H1 (cell line): ENCODE data around the gene ATG7. TPM values are rescaled to one million over a fixed set of nuclear protein-coding genes. Genes with fewer than 3 reads are reported as not detected.

Experiments used
- CTCF ChIA-PET: fragments of 300-600 bp; sonication (Branson Sonifier 250); formaldehyde crosslinking; loops from one replicate; lab custom pipeline; 2021; ENCODE audit not compliant: partially characterized antibody; lab: Charles Lee
- POLR2A ChIA-PET: fragments of 300-600 bp; sonication (Branson Sonifier 250); formaldehyde crosslinking; loops from one replicate; lab custom pipeline; 2021; ENCODE audit warnings: inconsistent platforms; ENCODE audit not compliant: partially characterized antibody; lab: Charles Lee
- DNase-seq, 2 experiments: peaks; one replicate each; pipeline versions ENCODE4 v3.0.0 to v3.0.0-alpha.2; 2010 to 2022; ENCODE audit warnings: low spot score in 2 of 2, low read depth in 1 of 2, mixed read lengths in 1 of 2
- FAIRE-seq: peaks from 2 replicates; lab custom pipeline; 2011; peaks lifted over from hg19 to GRCh38; lab: Jason Lieb, UNC
- H2AFZ ChIP-seq: 2 replicates; pipeline ENCODE4 v1.8.1; 2012; ENCODE audit warnings: low read length, inconsistent platforms
- H2AK5ac ChIP-seq: 2 replicates; pipeline ENCODE4 v1.6.1; 2013; ENCODE audit warnings: low read depth, low read length
- H2BK120ac ChIP-seq: replicated peaks from 2 replicates; pipeline ENCODE3; 2013; ENCODE audit warnings: low read depth, low read length, inconsistent platforms
- H2BK12ac ChIP-seq: 2 replicates; pipeline ENCODE4 v1.6.1; 2013; ENCODE audit warnings: low read depth, low read length
- H2BK15ac ChIP-seq: 2 replicates; pipeline ENCODE4 v1.6.1; 2013; ENCODE audit warnings: low read length
- H2BK20ac ChIP-seq: 2 replicates; pipeline ENCODE4 v1.6.1; 2013; ENCODE audit warnings: low read length
- H2BK5ac ChIP-seq: 2 replicates; pipeline ENCODE4 v1.6.1; 2013; ENCODE audit warnings: low read depth, low read length
- H3K14ac ChIP-seq: 2 replicates; pipeline ENCODE4 v1.6.1; 2013; ENCODE audit warnings: inconsistent platforms; ENCODE audit not compliant: insufficient read length
- H3K18ac ChIP-seq: 2 replicates; pipeline ENCODE4 v1.6.1; 2013; ENCODE audit warnings: low read length; ENCODE audit errors: extremely low read depth
- H3K23ac ChIP-seq: 2 replicates; pipeline ENCODE4 v1.6.1; 2013; ENCODE audit warnings: inconsistent platforms; ENCODE audit not compliant: insufficient read length
- H3K23me2 ChIP-seq: 2 replicates; pipeline ENCODE4 v1.6.1; 2013; ENCODE audit warnings: low read depth, low read length
- H3K27ac ChIP-seq: 2 replicates; pipeline ENCODE4 v1.6.1; 2011; ENCODE audit warnings: low read depth, low read length, inconsistent platforms
- H3K27me3 ChIP-seq, 4 experiments: replicated peaks in 1 of 4; 1 replicate in 1 of 4; 2 replicates in 3 of 4; pipeline versions ENCODE4 v1.6.1 to v1.8.1; 2011 to 2013; ENCODE audit warnings: low read length in 3 of 4, mild to moderate bottlenecking in 3 of 4, inconsistent platforms in 2 of 4, mixed read lengths in 2 of 4, moderate library complexity in 1 of 4; ENCODE audit not compliant: control insufficient read depth in 3 of 4, insufficient read depth in 3 of 4; ENCODE audit errors: extremely low read depth in 1 of 4
- H3K36me3 ChIP-seq, 4 experiments: 2 replicates each; pipeline versions ENCODE4 v1.6.1 to v1.8.1; 2011 to 2013; ENCODE audit warnings: mild to moderate bottlenecking in 4 of 4, low read length in 3 of 4, moderate library complexity in 2 of 4, control low read depth in 1 of 4, inconsistent platforms in 1 of 4; ENCODE audit not compliant: insufficient read depth in 4 of 4, control insufficient read depth in 2 of 4
- H3K4ac ChIP-seq: replicated peaks from 2 replicates; pipeline ENCODE3; 2013; ENCODE audit warnings: low read length, low read depth, mixed read lengths, inconsistent platforms; ENCODE audit not compliant: insufficient read length
- H3K4me1 ChIP-seq, 4 experiments: replicated peaks in 1 of 4; 1 replicate in 1 of 4; 2 replicates in 3 of 4; pipeline versions ENCODE4 v1.6.1 to v1.8.1; 2011 to 2013; ENCODE audit warnings: low read length in 3 of 4, inconsistent platforms in 2 of 4, mixed read lengths in 1 of 4; ENCODE audit not compliant: insufficient read depth in 4 of 4, control insufficient read depth in 3 of 4
- H3K4me2 ChIP-seq, 2 experiments: 2 replicates each; pipeline versions ENCODE4 v1.6.1 to v1.8.1; 2011 to 2013; ENCODE audit warnings: low read depth in 2 of 2, low read length in 2 of 2, control low read depth in 1 of 2, inconsistent platforms in 1 of 2, mild to moderate bottlenecking in 1 of 2; ENCODE audit not compliant: insufficient read depth in 1 of 2
- H3K4me3 ChIP-seq, 4 experiments: fragments of 200-600, 300-600 bp in 1 of 4; sonication (generic), shearing (Covaris generic), sonication (Bioruptor Twin) in 1 of 4; 2 replicates each; pipeline versions ENCODE4 v1.5.1 to v1.8.1; 2011 to 2016; ENCODE audit warnings: low read length in 4 of 4, low read depth in 3 of 4, control low read depth in 2 of 4, inconsistent platforms in 2 of 4, mild to moderate bottlenecking in 2 of 4, mixed read lengths in 1 of 4, moderate library complexity in 1 of 4; ENCODE audit not compliant: insufficient read depth in 2 of 4; ENCODE audit errors: extremely low read depth in 1 of 4
- H3K56ac ChIP-seq: replicated peaks from 2 replicates; pipeline ENCODE3; 2013; ENCODE audit warnings: low read depth, mild to moderate bottlenecking, mixed read lengths, low read length, inconsistent platforms; ENCODE audit not compliant: insufficient read length
- H3K79me1 ChIP-seq: 2 replicates; pipeline ENCODE4 v1.6.1; 2013; ENCODE audit warnings: low read depth, low read length, control low read depth
- H3K79me2 ChIP-seq, 2 experiments: 2 replicates each; pipeline versions ENCODE4 v1.6.1 to v1.8.1; 2012 to 2013; ENCODE audit warnings: low read length in 2 of 2, mild to moderate bottlenecking in 2 of 2, inconsistent platforms in 1 of 2; ENCODE audit not compliant: insufficient read depth in 2 of 2, control insufficient read depth in 1 of 2
- H3K9ac ChIP-seq, 4 experiments: replicated peaks in 1 of 4; 1 replicate in 1 of 4; 2 replicates in 3 of 4; pipeline versions ENCODE4 v1.6.1 to v1.8.1; 2011 to 2013; ENCODE audit warnings: low read depth in 3 of 4, low read length in 3 of 4, control low read depth in 2 of 4, mild to moderate bottlenecking in 2 of 4, moderate library complexity in 2 of 4, inconsistent platforms in 1 of 4; ENCODE audit errors: extremely low read depth in 1 of 4
- H3K9me3 ChIP-seq, 2 experiments: 2 replicates each; pipeline versions ENCODE4 v1.6.1 to v1.8.1; 2012 to 2013; ENCODE audit warnings: mild to moderate bottlenecking in 2 of 2, moderate library complexity in 2 of 2, control low read depth in 1 of 2, inconsistent platforms in 1 of 2, low read depth in 1 of 2, low read length in 1 of 2, mixed read lengths in 1 of 2; ENCODE audit not compliant: insufficient read depth in 2 of 2
- H4K20me1 ChIP-seq, 2 experiments: replicated peaks in 1 of 2; 2 replicates each; pipeline versions ENCODE3 to v1.8.1; 2011 to 2013; ENCODE audit warnings: inconsistent platforms in 2 of 2, low read length in 2 of 2, mild to moderate bottlenecking in 1 of 2; ENCODE audit not compliant: insufficient read depth in 2 of 2, control insufficient read depth in 1 of 2
- H4K5ac ChIP-seq: 2 replicates; pipeline ENCODE4 v1.6.1; 2013; ENCODE audit warnings: low read length, low read depth, mixed read lengths, inconsistent platforms; ENCODE audit not compliant: insufficient read length
- H4K8ac ChIP-seq: 2 replicates; pipeline ENCODE4 v1.8.0; 2013; ENCODE audit warnings: mild to moderate bottlenecking, moderate library complexity, low read length, inconsistent platforms; ENCODE audit not compliant: insufficient read depth; ENCODE audit errors: extremely low read depth
- H4K91ac ChIP-seq: replicated peaks from 2 replicates; pipeline ENCODE3; 2013; ENCODE audit warnings: low read length, mixed read lengths, inconsistent platforms; ENCODE audit not compliant: insufficient read length
- GABPA ChIP-seq: IDR thresholded peaks from 2 replicates; pipeline ENCODE4 v1.6.1; 2011; ENCODE audit warnings: mild to moderate bottlenecking, low read length, moderate library complexity, borderline replicate concordance; ENCODE audit not compliant: insufficient read depth
- POU5F1 ChIP-seq: IDR thresholded peaks from 2 replicates; pipeline ENCODE4 v1.6.1; 2011; ENCODE audit warnings: low read depth, mild to moderate bottlenecking, low read length, moderate library complexity
- RBBP5 ChIP-seq: IDR thresholded peaks from 2 replicates; pipeline ENCODE4 v1.7.1; 2012; ENCODE audit warnings: low read depth, mild to moderate bottlenecking, inconsistent platforms, low read length, moderate library complexity, borderline replicate concordance
- SIN3A ChIP-seq, 2 experiments: IDR thresholded peaks in 1 of 2; conservative IDR thresholded peaks in 1 of 2; 2 replicates each; pipeline ENCODE4 v1.6.1; 2011 to 2012; ENCODE audit warnings: low read length in 2 of 2, improper control_type of control experiment in 1 of 2, low read depth in 1 of 2, mild to moderate bottlenecking in 1 of 2
- SP4 ChIP-seq: IDR thresholded peaks from 2 replicates; pipeline ENCODE4 v1.6.1; 2012; ENCODE audit warnings: low read length, inconsistent platforms
- SUZ12 ChIP-seq: fragments of 200-600 bp; sonication (generic); IDR thresholded peaks from 2 replicates; pipeline ENCODE4 v1.6.1; 2012; ENCODE audit warnings: mild to moderate bottlenecking, inconsistent platforms, low read length, moderate library complexity, mixed read lengths
- TCF12 ChIP-seq: IDR thresholded peaks from 2 replicates; pipeline ENCODE4 v1.6.1; 2011; ENCODE audit warnings: low read depth, mild to moderate bottlenecking, low read length
- WGBS, 2 experiments: shearing (Covaris generic) in 1 of 2; methylation state at CpG; one replicate each; pipeline versions ENCODE4 v1.1.6 to v1.1.7; 2013 to 2015; ENCODE audit warnings: low lambda C conversion rate in 2 of 2, mixed read lengths in 2 of 2, inconsistent platforms in 1 of 2, low coverage in 1 of 2, missing lambda C conversion rate in 1 of 2; ENCODE audit not compliant: insufficient replicate concordance in 2 of 2, insufficient coverage in 1 of 2, insufficient read length in 1 of 2; ENCODE audit errors: extremely low coverage in 1 of 2, missing lambda C conversion rate in 1 of 2; 5-methylcytosine and 5-hydroxymethylcytosine counted together
- polyA plus RNA-seq, 7 experiments: library from polyadenylated mRNA; depleted of rRNA in 3 of 7; stranded (reverse) in 5 of 7; unstranded in 2 of 7; fragments of >200 nt in 5 of 7; fragments of 200-250 nt in 2 of 7; gene quantifications; 1 replicate in 5 of 7; 2 replicates in 1 of 7; 4 replicates in 1 of 7; pipeline versions ENCODE4 v1.2.1 to v1.2.3, GENCODE V29; 2011 to 2013; ENCODE audit warnings: missing spikeins in 2 of 7, mixed read lengths in 2 of 7
- total RNA-seq: library from RNA; stranded (reverse); fragmentation: NEBNext Ultra II Directional; extraction: Animal tissue kit (Norgen Biotek cat#: 25700); gene quantifications from 2 replicates; pipeline ENCODE4 v1.2.1, GENCODE V29; 2021
- TF ChIP-seq, protein P1 (sequence below), 3 experiments: IDR thresholded peaks; 1 replicate in 2 of 3; 2 replicates in 1 of 3; pipeline versions ENCODE4 v1.5.1 to v1.6.1; 2011; ENCODE audit warnings: low read length in 3 of 3, mild to moderate bottlenecking in 3 of 3, inconsistent platforms in 2 of 3, low read depth in 1 of 3, moderate library complexity in 1 of 3; ENCODE audit not compliant: insufficient read depth in 1 of 3; ENCODE audit errors: control extremely low read depth in 1 of 3

ATG7 gene
- total and polyA plus RNA-seq, 2 of the 8 experiments (the other 6 are each of a cell fraction or from before 2014, with no cell fraction given): 15.0 to 19.1 TPM

DNA sequence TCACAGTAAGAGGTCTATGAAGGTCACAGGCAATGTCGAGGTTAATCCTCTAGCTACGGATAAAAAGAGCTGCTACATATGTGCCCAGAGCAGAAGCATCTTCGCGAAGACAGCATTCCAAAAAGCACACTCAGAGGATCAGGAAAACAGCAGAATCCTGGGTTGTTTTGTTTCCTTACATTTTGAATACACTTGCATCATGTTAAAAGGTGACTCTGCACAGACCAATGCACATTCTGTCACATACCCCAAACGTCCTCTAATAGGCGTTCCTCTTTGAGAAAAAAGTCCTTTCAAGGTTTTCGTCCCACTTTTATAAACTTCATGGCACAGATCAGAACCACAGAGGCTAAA, 318.8 kb downstream of the ATG7 start:
- FAIRE-seq: no peak

More for the DNA sequence above, 318.8 kb downstream of the ATG7 start:
- Histone ChIP-seq H2BK20ac (no peak overlapping the region), H4K8ac (no peak overlapping the region), H3K27me3 (no peaks in the 10 kb centered on the region), H2AK5ac (peak overlapping the region; percentile 75; the same call in 1 of the 2 replicates), H3K9me3 (no peaks in the 10 kb centered on the region), H3K4me3 (peak overlapping the region in 1 of 4 experiments; percentile 3; a peak in 1 of 8 replicates), H3K56ac (no peak overlapping the region), H3K4me1 (peaks cover 25 to 46% (median 39%) of the 10 kb centered on the region in 4 experiments), H2BK5ac (peak overlapping the region; percentile 17; the same call in 1 of the 2 replicates)
- 76% methylated on average over 7 of the region's 7 CpGs; no CpG with 5 or more reads in 1 of the 2 experiments for WGBS, 2 experiments
- no peak for DNase-seq
- TF ChIP-seq SP4: no peak
- TF ChIP-seq SIN3A (conservative IDR thresholded peaks at IDR 0.05 in 1 of 2, IDR thresholded peaks at IDR 0.05 in 1 of 2; ENCODE audit: low read depth in 1 of 2, low read length in 2 of 2): no peak
- no peak for TF ChIP-seq POU5F1
- no peak for TF ChIP-seq RBBP5
- TF ChIP-seq SUZ12: no peak
- TF ChIP-seq TCF12: no peak
- TF ChIP-seq, protein P1, sequence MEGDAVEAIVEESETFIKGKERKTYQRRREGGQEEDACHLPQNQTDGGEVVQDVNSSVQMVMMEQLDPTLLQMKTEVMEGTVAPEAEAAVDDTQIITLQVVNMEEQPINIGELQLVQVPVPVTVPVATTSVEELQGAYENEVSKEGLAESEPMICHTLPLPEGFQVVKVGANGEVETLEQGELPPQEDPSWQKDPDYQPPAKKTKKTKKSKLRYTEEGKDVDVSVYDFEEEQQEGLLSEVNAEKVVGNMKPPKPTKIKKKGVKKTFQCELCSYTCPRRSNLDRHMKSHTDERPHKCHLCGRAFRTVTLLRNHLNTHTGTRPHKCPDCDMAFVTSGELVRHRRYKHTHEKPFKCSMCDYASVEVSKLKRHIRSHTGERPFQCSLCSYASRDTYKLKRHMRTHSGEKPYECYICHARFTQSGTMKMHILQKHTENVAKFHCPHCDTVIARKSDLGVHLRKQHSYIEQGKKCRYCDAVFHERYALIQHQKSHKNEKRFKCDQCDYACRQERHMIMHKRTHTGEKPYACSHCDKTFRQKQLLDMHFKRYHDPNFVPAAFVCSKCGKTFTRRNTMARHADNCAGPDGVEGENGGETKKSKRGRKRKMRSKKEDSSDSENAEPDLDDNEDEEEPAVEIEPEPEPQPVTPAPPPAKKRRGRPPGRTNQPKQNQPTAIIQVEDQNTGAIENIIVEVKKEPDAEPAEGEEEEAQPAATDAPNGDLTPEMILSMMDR (IDR thresholded peaks at IDR 0.05; ENCODE audit: control extremely low read depth in 1 of 3, insufficient read depth in 1 of 3, low read depth in 1 of 3, low read length in 3 of 3): no peak
- no peak for TF ChIP-seq GABPA
- TF ChIP-seq, all 59 proteins: peak for 0
- no peak overlapping the region for H4K91ac ChIP-seq
- no peak overlapping the region for H2BK120ac ChIP-seq
- H3K18ac ChIP-seq: no peak overlapping the region
- H2BK15ac ChIP-seq: no peak overlapping the region
- POLR2A ChIA-PET: interaction anchor here (1.3 to 2.9 kb wide), 4 partner anchors 9 to 26 kb away, joined by 3 to 11 read pairs (median 4); no protein-coding TSS in a partner anchor
- H3K36me3 ChIP-seq: no peaks in the 10 kb centered on the region; a peak in 1 of 8 replicates
- no peak overlapping the region; the same call in 1 of the 2 replicates for H2BK12ac ChIP-seq
- no peak overlapping the region for H3K4ac ChIP-seq
- peaks cover 10 to 17% of the 10 kb centered on the region in 2 experiments for H4K20me1 ChIP-seq
- CTCF ChIA-PET: interaction anchor here (0.7 to 1.8 kb wide), 6 partner anchors 10 to 637 kb away, joined by 3 to 8 read pairs (median 3); no protein-coding TSS in a partner anchor
- peaks cover 14 to 82% of the 10 kb centered on the region in 2 experiments for H3K79me2 ChIP-seq
- peak overlapping the region; percentile 54 for H3K27ac ChIP-seq
- H3K4me2 ChIP-seq: peak overlapping the region; percentile 28 to 66; a peak in 3 of 4 replicates
- H4K5ac ChIP-seq: peak overlapping the region; percentile 5
- H3K23me2 ChIP-seq: no peaks in the 10 kb centered on the region
- H3K79me1 ChIP-seq: peaks cover 31% of the 10 kb centered on the region
- H3K23ac ChIP-seq: no peak overlapping the region
- peak overlapping the region in 1 of 4 experiments; percentile 6; a peak in 1 of 7 replicates for H3K9ac ChIP-seq
- no peak overlapping the region for H3K14ac ChIP-seq
- H2AFZ ChIP-seq: no peak overlapping the region
